ENCODE measurements around the gene SDK1. TPM values are rescaled to one million over a fixed set of nuclear protein-coding genes. Genes with fewer than 3 reads are reported as not detected.

The SDK1 gene
- total and polyA plus RNA-seq, 12 donors: 1.0 to 5.3 (median 3.2) TPM

DNA sequence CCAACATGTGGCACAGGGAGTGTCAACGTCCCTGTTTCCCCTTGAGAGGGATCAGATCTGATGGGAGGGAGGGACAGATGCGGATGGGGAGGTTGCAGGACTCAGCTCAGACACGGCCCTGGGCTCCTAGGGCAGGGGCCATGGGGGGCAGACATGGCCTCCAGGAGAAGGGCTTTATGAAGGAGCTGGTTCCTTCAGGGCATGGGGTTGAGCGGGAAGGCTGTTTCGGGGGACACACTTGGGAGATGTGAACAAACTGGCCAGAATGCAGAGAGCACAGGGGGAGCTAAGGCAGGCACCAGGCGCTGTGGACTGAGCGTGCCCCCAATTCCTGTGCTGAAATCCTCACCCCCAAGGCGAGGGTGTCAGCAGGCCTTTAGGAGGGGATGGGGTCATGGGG, 799.1 kb downstream of the SDK1 start:
- 86 to 94% methylated on average over 8 of the region's 8 CpGs for WGBS, 2 donors
- ATAC-seq: no peak
- Histone ChIP-seq H3K27me3 (no peaks in the 10 kb centered on the region), H3K4me3 (no peak overlapping the region), H3K36me3 (no peaks in the 10 kb centered on the region), H3K9me3 (no peaks in the 10 kb centered on the region), H3K27ac (no peak overlapping the region), H3K4me1 (no peaks in the 10 kb centered on the region)
- TF ChIP-seq, protein P1, sequence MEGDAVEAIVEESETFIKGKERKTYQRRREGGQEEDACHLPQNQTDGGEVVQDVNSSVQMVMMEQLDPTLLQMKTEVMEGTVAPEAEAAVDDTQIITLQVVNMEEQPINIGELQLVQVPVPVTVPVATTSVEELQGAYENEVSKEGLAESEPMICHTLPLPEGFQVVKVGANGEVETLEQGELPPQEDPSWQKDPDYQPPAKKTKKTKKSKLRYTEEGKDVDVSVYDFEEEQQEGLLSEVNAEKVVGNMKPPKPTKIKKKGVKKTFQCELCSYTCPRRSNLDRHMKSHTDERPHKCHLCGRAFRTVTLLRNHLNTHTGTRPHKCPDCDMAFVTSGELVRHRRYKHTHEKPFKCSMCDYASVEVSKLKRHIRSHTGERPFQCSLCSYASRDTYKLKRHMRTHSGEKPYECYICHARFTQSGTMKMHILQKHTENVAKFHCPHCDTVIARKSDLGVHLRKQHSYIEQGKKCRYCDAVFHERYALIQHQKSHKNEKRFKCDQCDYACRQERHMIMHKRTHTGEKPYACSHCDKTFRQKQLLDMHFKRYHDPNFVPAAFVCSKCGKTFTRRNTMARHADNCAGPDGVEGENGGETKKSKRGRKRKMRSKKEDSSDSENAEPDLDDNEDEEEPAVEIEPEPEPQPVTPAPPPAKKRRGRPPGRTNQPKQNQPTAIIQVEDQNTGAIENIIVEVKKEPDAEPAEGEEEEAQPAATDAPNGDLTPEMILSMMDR (IDR thresholded peaks at IDR 0.05): no peak
- intact Hi-C loops (cut with DNase I): no loop called here
- DNase-seq: no peak

DNA sequence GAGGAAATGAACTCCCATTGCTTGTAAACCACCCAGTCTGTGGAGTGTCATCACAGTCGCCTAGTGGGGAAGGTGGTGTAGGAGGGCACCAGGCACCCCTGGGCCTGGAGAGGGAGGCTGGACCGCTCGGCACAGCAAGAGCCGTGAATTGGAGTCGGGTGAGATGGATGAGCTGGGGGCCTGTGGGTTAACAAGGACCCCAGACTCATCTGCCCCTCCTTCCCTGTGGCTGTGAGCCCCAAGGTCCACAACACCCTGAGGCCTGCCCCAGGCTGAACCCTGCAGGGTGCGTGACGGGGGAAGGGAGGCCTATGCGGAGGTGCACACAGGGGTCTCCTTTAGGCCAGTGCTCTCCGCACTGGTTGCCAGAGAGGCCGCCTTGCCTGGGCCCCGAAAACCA, 799.6 kb downstream of the SDK1 start:
- WGBS, 2 donors: 93 to 94% methylated on average over 11 of the region's 11 CpGs
- H3K4me1 ChIP-seq: no peaks in the 10 kb centered on the region
- no peaks in the 10 kb centered on the region for H3K9me3 ChIP-seq
- H3K27me3 ChIP-seq: no peaks in the 10 kb centered on the region
- DNase-seq (no peak), ATAC-seq (no peak)
- TF ChIP-seq, protein P1 (IDR thresholded peaks at IDR 0.05): no peak
- no peak overlapping the region for H3K4me3 ChIP-seq
- no peak overlapping the region for H3K27ac ChIP-seq
- no peaks in the 10 kb centered on the region for H3K36me3 ChIP-seq
- intact Hi-C loops (cut with DNase I): no loop called here

DNA sequence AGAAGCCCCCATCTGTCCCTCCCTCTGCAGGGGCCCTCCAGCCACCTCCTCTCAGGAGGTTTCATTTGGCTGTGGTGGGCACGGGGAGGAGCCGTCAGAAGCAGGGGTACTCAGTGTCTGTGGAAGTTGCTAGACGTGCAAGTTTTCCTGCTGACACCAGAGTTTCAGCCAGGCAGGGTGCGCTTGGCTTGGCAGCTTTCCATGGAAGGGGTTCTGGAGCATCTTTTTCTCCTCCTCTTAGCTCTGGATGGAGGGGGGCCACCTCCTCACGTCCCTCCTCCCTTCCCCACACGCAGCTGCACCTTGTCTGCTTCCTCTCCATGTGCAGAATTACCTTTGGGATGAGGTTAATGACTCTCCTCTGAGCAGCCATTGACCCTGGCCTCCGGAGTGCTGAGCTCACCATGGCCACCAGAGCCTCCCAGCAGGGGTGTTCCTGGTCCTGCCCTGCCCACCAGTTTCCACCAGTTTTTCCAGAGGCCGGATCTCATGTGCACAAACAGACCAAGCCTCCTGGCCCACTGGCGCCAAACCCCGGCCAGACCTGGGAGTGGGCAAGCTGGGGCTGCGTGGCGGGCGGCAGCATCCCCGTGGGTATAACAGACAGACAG, 801.3 kb downstream of the SDK1 start:
- ATAC-seq (peak in 1 of 8 donors; percentile 22), DNase-seq (no peak)
- no peaks in the 10 kb centered on the region for H3K4me1 ChIP-seq
- intact Hi-C loops (cut with DNase I): no loop called here
- H3K9me3 ChIP-seq: no peaks in the 10 kb centered on the region
- no peak overlapping the region for H3K27ac ChIP-seq
- no peak overlapping the region for H3K4me3 ChIP-seq
- H3K36me3 ChIP-seq: no peaks in the 10 kb centered on the region
- H3K27me3 ChIP-seq: no peaks in the 10 kb centered on the region
- 68 to 76% methylated on average over 14 of the region's 14 CpGs for WGBS, 2 donors
- TF ChIP-seq, protein P1 (IDR thresholded peaks at IDR 0.05): no peak

DNA sequence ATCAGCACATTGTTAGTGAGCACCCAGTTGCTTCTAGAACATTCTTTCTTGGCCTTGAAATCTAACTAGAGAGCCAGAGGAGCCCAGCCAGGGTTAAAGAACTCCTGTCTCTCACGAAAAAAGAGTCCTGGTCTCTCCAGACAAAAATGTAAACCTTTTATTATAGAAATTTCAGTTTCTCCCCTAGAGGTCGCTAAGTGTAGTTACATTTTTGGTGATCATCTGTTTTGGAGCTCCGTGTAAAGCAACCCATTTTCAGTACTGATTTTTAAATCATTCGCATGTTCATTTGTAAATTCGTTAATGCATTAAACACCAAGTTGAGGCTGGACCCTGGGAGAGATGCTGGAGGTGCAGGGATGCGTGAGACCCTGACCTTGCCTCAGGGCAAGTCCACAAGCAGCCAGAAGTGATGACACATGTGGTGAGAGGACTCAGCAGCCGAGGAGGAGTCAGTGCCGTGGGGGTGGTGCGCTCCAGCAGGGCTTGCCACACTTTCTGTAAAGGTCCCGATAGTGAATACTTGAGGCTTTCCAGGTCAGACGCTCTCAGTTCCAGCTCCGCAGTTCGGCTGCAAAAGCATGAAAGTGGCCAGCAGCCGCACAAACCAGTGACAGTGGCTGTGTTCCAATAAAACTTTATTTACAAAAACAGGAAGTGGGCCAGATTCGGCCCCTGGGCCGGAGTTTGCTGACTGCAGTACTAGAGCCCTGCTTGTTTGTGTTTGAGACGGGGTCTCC, 802.5 kb downstream of the SDK1 start:
- TF ChIP-seq, protein P1 (IDR thresholded peaks at IDR 0.05): no peak
- Histone ChIP-seq H3K27ac (no peak overlapping the region), H3K4me1 (no peaks in the 10 kb centered on the region), H3K9me3 (no peaks in the 10 kb centered on the region), H3K36me3 (no peaks in the 10 kb centered on the region), H3K4me3 (no peak overlapping the region), H3K27me3 (no peaks in the 10 kb centered on the region)
- WGBS, 2 donors: 76 to 81% methylated on average over 17 of the region's 17 CpGs
- DNase-seq (no peak), ATAC-seq (no peak)
- intact Hi-C loops (cut with DNase I): no loop called here

Measured in heart right ventricle (tissue), 16 donors.